Aorta (tissue), 4 donors: ENCODE results near the gene LRRC55. TPM values are rescaled to one million over a fixed set of nuclear protein-coding genes. Genes with fewer than 3 reads are reported as not detected.

Experiments used
- polyA plus RNA-seq, 2 donors: library from polyadenylated mRNA; stranded (reverse); fragments of 200-250 nt; gene quantifications; one replicate each; pipeline ENCODE4 v1.2.3, GENCODE V29; 2013
- total RNA-seq, 2 donors: library from RNA; stranded (reverse); fragmentation: NEBNext Ultra II Directional; extraction: Animal tissue kit (Norgen Biotek cat#: 25700); gene quantifications; one replicate each; pipeline ENCODE4 v1.2.1, GENCODE V29; 2021
- donor health status: healthy with polysubstance abuse.
- donor health status: Bipolar disorder and iron deficiency.
- donor health status: DM: no; HTN: no; CAD: no.
- donor health status: DM: yes; HTN: yes; CAD: no.

LRRC55 gene
- total and polyA plus RNA-seq, 4 donors, result under 0.01 to 0.21 (median 0.05) TPM; not detected in 1

Other genes with a start within 250 kb of the LRRC55 start
- gene OR5AK2, start 193.0 kb upstream of the LRRC55 start, total RNA-seq, result not detected
- gene OR5AK2, start 193.0 kb upstream of the LRRC55 start, polyA plus RNA-seq, result not detected
- gene APLNR, start 55.3 kb downstream of the LRRC55 start, total RNA-seq, result 10 to 100 TPM; 17.8 to 27.7 TPM
- gene APLNR, start 55.3 kb downstream of the LRRC55 start, polyA plus RNA-seq, result under 1 TPM in 1 of 2 donors, not detected in 1; 0.23 TPM
- 100 to 1,000 TPM; 169 to 184 TPM for gene TNKS1BP1, start 143.0 kb downstream of the LRRC55 start, total RNA-seq
- 100 to 1,000 TPM in 1 of 2 donors, 10 to 100 TPM in 1; 35.2 to 161 TPM for gene TNKS1BP1, start 143.0 kb downstream of the LRRC55 start, polyA plus RNA-seq
- gene SSRP1, start 153.9 kb downstream of the LRRC55 start, total RNA-seq, result 10 to 100 TPM; 43.2 to 48.7 TPM
- 10 to 100 TPM; 37.8 to 44.9 TPM for gene SSRP1, start 153.9 kb downstream of the LRRC55 start, polyA plus RNA-seq
- not detected for gene P2RX3, start 156.4 kb downstream of the LRRC55 start, total RNA-seq
- not detected for gene P2RX3, start 156.4 kb downstream of the LRRC55 start, polyA plus RNA-seq
- gene PRG3, start 199.2 kb downstream of the LRRC55 start, total RNA-seq, result not detected
- gene PRG3, start 199.2 kb downstream of the LRRC55 start, polyA plus RNA-seq, result not detected
- under 1 TPM; 0.39 to 0.84 TPM for gene PRG2, start 208.7 kb downstream of the LRRC55 start, total RNA-seq
- gene PRG2, start 208.7 kb downstream of the LRRC55 start, polyA plus RNA-seq, result under 1 TPM in 1 of 2 donors, not detected in 1; 0.15 TPM
- 10 to 100 TPM; 59.7 to 97.8 TPM for gene SLC43A3, start 245.2 kb downstream of the LRRC55 start, total RNA-seq
- 10 to 100 TPM; 28.0 to 30.4 TPM for gene SLC43A3, start 245.2 kb downstream of the LRRC55 start, polyA plus RNA-seq